Stomach (tissue), 4 donors: ENCODE data around the gene SPARCL1.

Source experiments
- CTCF ChIP-seq, 7 experiments: fragments of 450-650 bp in 4 of 7; fragments of 200-600 bp in 3 of 7; sonication (generic) in 3 of 7; IDR thresholded peaks; one replicate each; pipeline ENCODE4 v1.5.1; 2016 to 2019; ENCODE audit warnings: antibody characterized with exemption in 7 of 7, control low read depth in 2 of 7, mild to moderate bottlenecking in 1 of 7
- EP300 ChIP-seq: sonication (generic); formaldehyde crosslinking; IDR thresholded peaks from one replicate; pipeline ENCODE4 v1.6.1; 2017; ENCODE audit warnings: antibody characterized with exemption
- POLR2A ChIP-seq, 4 donors: fragments of 450-650 bp; IDR thresholded peaks; one replicate each; pipeline ENCODE4 v1.6.1; 2016; ENCODE audit warnings: antibody characterized with exemption in 4 of 4, control low read depth in 2 of 4, mild to moderate bottlenecking in 1 of 4, moderate library complexity in 1 of 4
- POLR2AphosphoS5 ChIP-seq, 3 donors: sonication (generic); formaldehyde crosslinking; IDR thresholded peaks; one replicate each; pipeline ENCODE4 v1.6.1; 2016; ENCODE audit warnings: antibody characterized with exemption in 3 of 3

GRCh38 chr4:87543835-87544461 is 14.8 kb upstream of the SPARCL1 start:
- TF ChIP-seq EP300 (no peak), CTCF (IDR thresholded peaks at IDR 0.05) (peak in 5 of 7 experiments; percentile 11 to 48 (median 29)), POLR2AphosphoS5 (IDR thresholded peaks at IDR 0.05) (no peak), POLR2A (IDR thresholded peaks at IDR 0.05) (no peak)
